CD4-positive, alpha-beta T cell treated with Interleukin-6 for 4 hours (primary cell): Measurements from ENCODE around the gene ADCY7.

Experiments used
- DNase-seq: peaks from one replicate; pipeline ENCODE4 v3.0.0-alpha.2; 2020; ENCODE audit warnings: mixed read lengths

ADCY7 gene

GRCh38 chr16:50269061-50269705 lies 2.8 kb downstream of the ADCY7 start:
- DNase-seq, result no peak

- DNase-seq, result no peak
Measured at GRCh38 chr16:50269769-50270509, 3.6 kb downstream of the ADCY7 start.

GRCh38 chr16:50270510-50271147 lies 4.3 kb downstream of the ADCY7 start:
- DNase-seq, result no peak

GRCh38 chr16:50271148-50272041 lies 5.0 kb downstream of the ADCY7 start:
- no peak for DNase-seq

GRCh38 chr16:50272111-50272571 lies 5.8 kb downstream of the ADCY7 start:
- peak; percentile 35 for DNase-seq

GRCh38 chr16:50272687-50273381 lies 6.5 kb downstream of the ADCY7 start:
- no peak for DNase-seq

GRCh38 chr16:50273382-50273690 lies 7.0 kb downstream of the ADCY7 start:
- DNase-seq, result no peak

- DNase-seq, result peak; percentile 59
Measured at GRCh38 chr16:50273888-50274325, 7.6 kb downstream of the ADCY7 start.

GRCh38 chr16:50274326-50275097 lies 8.2 kb downstream of the ADCY7 start:
- peak; percentile 81 for DNase-seq

GRCh38 chr16:50275098-50275415 lies 8.7 kb downstream of the ADCY7 start:
- no peak for DNase-seq

GRCh38 chr16:50275428-50276325 lies 9.3 kb downstream of the ADCY7 start:
- DNase-seq, result no peak

GRCh38 chr16:50276326-50276640 lies 9.9 kb downstream of the ADCY7 start:
- DNase-seq, result no peak

- DNase-seq, result no peak
Measured at GRCh38 chr16:50276801-50277555, 10.6 kb downstream of the ADCY7 start.

- DNase-seq, result no peak
Measured at GRCh38 chr16:50278251-50278650, 11.9 kb downstream of the ADCY7 start.

GRCh38 chr16:50279504-50279865 lies 13.1 kb downstream of the ADCY7 start:
- no peak for DNase-seq

- DNase-seq, result no peak
Measured at GRCh38 chr16:50280932-50281331, 14.6 kb downstream of the ADCY7 start.

GRCh38 chr16:50281391-50282009 lies 15.1 kb downstream of the ADCY7 start:
- no peak for DNase-seq

GRCh38 chr16:50282010-50282538 lies 15.7 kb downstream of the ADCY7 start:
- DNase-seq, result peak; percentile 73

GRCh38 chr16:50282955-50283631 lies 16.7 kb downstream of the ADCY7 start:
- no peak for DNase-seq
